ENCODE data around the gene NOC2L. TPM values are rescaled to one million over a fixed set of nuclear protein-coding genes. Genes with fewer than 3 reads are reported as not detected.
A peak's percentile ranks its signal among the peaks of the same experiment; 100 is the strongest.
"Not testable (repeated sequence)": the region's sequence is repeated elsewhere in the genome, so short reads cannot be mapped to it uniquely, and the experiment has no call there.

NOC2L gene
- total RNA-seq, 1 experiment from 2014 or later, result 223 TPM

- DNase-seq (ENCODE audit: low spot score), result peak; percentile 50
Observed at GRCh38 chr1:904310-904950, 54.6 kb downstream of the NOC2L start.

- no peak for DNase-seq (ENCODE audit: low spot score)
Observed at GRCh38 chr1:903721-904271, 55.3 kb downstream of the NOC2L start.

- DNase-seq (ENCODE audit: low spot score), result no peak
Observed at GRCh38 chr1:903305-903704, 55.8 kb downstream of the NOC2L start.

GRCh38 chr1:902802-903201 is 56.3 kb downstream of the NOC2L start:
- DNase-seq (ENCODE audit: low spot score), result no peak

- DNase-seq (ENCODE audit: low spot score), result no peak
Observed at GRCh38 chr1:901108-901859, 57.8 kb downstream of the NOC2L start.

GRCh38 chr1:899636-900317 is 59.3 kb downstream of the NOC2L start:
- no peak for DNase-seq (ENCODE audit: low spot score)

GRCh38 chr1:897951-898350 is 61.1 kb downstream of the NOC2L start:
- not testable (repeated sequence) for DNase-seq (ENCODE audit: low spot score)

GRCh38 chr1:897226-897625 is 61.8 kb downstream of the NOC2L start:
- DNase-seq (ENCODE audit: low spot score), result no peak

Small RNA genes lying within 50 kb of the gene (small RNA-seq; reads per million reads assigned to genes)
- gene AL645608.3, result not detected
- gene AL645608.4, result not detected

Other genes with a start within 250 kb of the NOC2L start
- gene SAMD11, start 35.3 kb downstream of the NOC2L start, total RNA-seq (2014; rRNA removed; shearing (Covaris generic)), result 0.10 TPM in 1 of 2 replicates, not detected in the other
- gene KLHL17, start 1.3 kb upstream of the NOC2L start, total RNA-seq (2014; rRNA removed; shearing (Covaris generic)), result 33.4 and 44.4 TPM in 2 replicates
- 2.4 and 9.3 TPM in 2 replicates for gene PLEKHN1, start 7.2 kb upstream of the NOC2L start, total RNA-seq (2014; rRNA removed; shearing (Covaris generic))
- gene PERM1, start 22.8 kb upstream of the NOC2L start, total RNA-seq (2014; rRNA removed; shearing (Covaris generic)), result 0.03 TPM in 1 of 2 replicates, not detected in the other
- 110 and 139 TPM in 2 replicates for gene HES4, start 40.8 kb upstream of the NOC2L start, total RNA-seq (2014; rRNA removed; shearing (Covaris generic))
- gene ISG15, start 54.2 kb upstream of the NOC2L start, total RNA-seq (2014; rRNA removed; shearing (Covaris generic)), result 706 and 895 TPM in 2 replicates
- gene AGRN, start 60.9 kb upstream of the NOC2L start, total RNA-seq (2014; rRNA removed; shearing (Covaris generic)), result 683 and 894 TPM in 2 replicates
- gene RNF223, start 115.0 kb upstream of the NOC2L start, total RNA-seq (2014; rRNA removed; shearing (Covaris generic)), result 16.2 and 16.5 TPM in 2 replicates
- 61.4 and 67.6 TPM in 2 replicates for gene C1orf159, start 156.8 kb upstream of the NOC2L start, total RNA-seq (2014; rRNA removed; shearing (Covaris generic))
- 5.8 and 6.6 TPM in 2 replicates for gene TTLL10, start 214.6 kb upstream of the NOC2L start, total RNA-seq (2014; rRNA removed; shearing (Covaris generic))
- gene TNFRSF18, start 247.3 kb upstream of the NOC2L start, total RNA-seq (2014; rRNA removed; shearing (Covaris generic)), result 0.42 TPM in 1 of 2 replicates, not detected in the other

Data from HT-29 (cell line).